GM20000 (cell line): ENCODE data around the gene ME3.

Source experiments
- DNase-seq: peaks from one replicate; pipeline ENCODE4 v3.0.0; 2012; ENCODE audit warnings: low spot score
- TF ChIP-seq, protein P1 (sequence below): IDR thresholded peaks from 2 replicates; pipeline ENCODE4 v1.5.1; 2012; ENCODE audit warnings: mild to moderate bottlenecking, control low read depth; ENCODE audit errors: extremely low read depth, missing control alignments

The ME3 gene

DNA sequence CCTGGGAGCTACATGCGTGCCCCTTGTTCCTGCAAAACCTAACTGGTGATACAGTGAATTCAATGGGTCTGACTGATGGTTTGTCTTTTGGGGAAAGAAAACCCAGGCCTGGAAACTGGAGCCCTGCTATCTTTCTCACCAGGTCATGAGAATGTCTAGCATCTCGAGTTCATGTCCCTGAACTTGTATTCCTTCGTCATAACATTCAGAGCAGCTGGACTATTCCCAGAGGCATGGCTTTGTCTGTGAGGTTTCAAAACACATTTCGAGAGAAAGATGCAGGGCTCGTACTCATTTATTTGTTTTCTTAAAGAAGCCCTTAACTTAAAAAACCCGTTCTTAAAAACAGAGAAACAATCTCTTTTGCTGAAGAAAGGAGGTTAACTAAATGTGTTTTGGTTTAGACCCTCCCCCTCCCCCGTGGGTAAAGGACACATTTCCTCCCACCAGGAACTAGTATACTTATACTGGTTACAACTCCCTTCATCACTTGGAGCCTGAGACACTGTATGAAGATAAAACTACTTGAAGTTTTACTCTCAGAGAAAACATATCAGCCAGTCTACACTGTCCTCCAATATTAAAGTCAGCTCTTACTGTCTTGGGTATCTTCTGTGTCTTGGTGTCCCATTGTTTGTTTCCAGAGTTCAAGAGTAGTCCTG is 43.2 kb downstream of the ME3 start:
- TF ChIP-seq, protein P1, sequence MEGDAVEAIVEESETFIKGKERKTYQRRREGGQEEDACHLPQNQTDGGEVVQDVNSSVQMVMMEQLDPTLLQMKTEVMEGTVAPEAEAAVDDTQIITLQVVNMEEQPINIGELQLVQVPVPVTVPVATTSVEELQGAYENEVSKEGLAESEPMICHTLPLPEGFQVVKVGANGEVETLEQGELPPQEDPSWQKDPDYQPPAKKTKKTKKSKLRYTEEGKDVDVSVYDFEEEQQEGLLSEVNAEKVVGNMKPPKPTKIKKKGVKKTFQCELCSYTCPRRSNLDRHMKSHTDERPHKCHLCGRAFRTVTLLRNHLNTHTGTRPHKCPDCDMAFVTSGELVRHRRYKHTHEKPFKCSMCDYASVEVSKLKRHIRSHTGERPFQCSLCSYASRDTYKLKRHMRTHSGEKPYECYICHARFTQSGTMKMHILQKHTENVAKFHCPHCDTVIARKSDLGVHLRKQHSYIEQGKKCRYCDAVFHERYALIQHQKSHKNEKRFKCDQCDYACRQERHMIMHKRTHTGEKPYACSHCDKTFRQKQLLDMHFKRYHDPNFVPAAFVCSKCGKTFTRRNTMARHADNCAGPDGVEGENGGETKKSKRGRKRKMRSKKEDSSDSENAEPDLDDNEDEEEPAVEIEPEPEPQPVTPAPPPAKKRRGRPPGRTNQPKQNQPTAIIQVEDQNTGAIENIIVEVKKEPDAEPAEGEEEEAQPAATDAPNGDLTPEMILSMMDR, result no peak
- no peak for DNase-seq

GRCh38 chr11:86627776-86628455 is 44.5 kb downstream of the ME3 start:
- TF ChIP-seq, protein P1, result no peak
- no peak for DNase-seq

GRCh38 chr11:86625981-86626380 is 46.4 kb downstream of the ME3 start:
- TF ChIP-seq, protein P1, result no peak
- DNase-seq, result no peak

- TF ChIP-seq, protein P1, result no peak
- DNase-seq, result no peak
These were observed 46.9 kb downstream of the ME3 start for GRCh38 chr11:86625544-86625943.

GRCh38 chr11:86624366-86624765 is 48.0 kb downstream of the ME3 start:
- no peak for DNase-seq
- TF ChIP-seq, protein P1, result no peak

DNA sequence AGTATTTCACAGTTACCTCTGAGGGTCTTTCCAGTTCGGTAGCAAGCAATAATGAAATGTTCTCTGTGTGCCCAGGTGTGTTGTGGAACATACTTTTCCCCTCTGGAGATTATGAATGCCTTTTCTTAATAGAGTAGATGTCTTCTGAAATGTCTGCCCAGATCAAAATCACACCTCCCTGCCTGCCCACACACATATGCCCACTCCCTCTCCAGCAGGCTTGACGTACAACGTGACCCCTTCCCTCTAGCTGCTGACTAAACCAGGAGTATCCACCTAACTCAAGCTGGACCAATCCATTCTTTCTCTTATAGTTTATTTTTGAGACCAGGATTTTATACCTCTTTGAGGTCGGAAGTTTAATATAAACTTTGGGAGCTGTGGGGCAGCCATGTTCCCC is 48.7 kb downstream of the ME3 start:
- no peak for DNase-seq
- TF ChIP-seq, protein P1, result no peak

DNA sequence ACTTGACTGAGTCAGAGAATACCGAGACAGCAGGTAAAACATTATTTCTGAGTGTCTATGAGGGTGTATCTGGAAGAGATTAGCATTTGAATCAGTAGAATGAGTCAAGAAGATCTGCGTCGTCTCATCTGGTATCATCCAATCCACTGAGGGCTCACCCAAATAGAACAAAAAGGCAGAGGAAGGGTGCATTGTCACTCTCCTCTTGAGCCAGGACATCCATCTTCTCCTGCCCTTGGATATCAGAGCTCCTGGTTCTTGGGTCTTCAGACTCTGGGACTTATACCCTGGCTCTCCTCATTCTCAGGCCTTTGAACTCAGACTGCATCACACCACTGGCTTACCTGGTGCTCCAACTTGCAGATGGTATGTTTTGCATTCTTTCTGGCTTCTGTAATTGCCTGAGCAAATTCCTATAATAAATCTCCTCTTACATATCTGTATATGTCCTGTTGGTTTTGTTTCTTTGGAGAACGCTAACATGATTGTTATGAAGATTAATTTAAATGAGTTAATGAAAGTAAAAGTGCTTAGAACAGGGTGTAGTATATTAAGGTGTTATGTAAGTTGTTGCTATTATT is 49.3 kb downstream of the ME3 start:
- no peak for DNase-seq
- TF ChIP-seq, protein P1, result no peak
